HuH-7 (cell line): Measurements from ENCODE around the gene EN2.

ENCODE experiments used
- DNase-seq: peaks from one replicate; pipeline ENCODE4 v3.0.0; 2011; ENCODE audit warnings: low spot score

The EN2 gene

DNA sequence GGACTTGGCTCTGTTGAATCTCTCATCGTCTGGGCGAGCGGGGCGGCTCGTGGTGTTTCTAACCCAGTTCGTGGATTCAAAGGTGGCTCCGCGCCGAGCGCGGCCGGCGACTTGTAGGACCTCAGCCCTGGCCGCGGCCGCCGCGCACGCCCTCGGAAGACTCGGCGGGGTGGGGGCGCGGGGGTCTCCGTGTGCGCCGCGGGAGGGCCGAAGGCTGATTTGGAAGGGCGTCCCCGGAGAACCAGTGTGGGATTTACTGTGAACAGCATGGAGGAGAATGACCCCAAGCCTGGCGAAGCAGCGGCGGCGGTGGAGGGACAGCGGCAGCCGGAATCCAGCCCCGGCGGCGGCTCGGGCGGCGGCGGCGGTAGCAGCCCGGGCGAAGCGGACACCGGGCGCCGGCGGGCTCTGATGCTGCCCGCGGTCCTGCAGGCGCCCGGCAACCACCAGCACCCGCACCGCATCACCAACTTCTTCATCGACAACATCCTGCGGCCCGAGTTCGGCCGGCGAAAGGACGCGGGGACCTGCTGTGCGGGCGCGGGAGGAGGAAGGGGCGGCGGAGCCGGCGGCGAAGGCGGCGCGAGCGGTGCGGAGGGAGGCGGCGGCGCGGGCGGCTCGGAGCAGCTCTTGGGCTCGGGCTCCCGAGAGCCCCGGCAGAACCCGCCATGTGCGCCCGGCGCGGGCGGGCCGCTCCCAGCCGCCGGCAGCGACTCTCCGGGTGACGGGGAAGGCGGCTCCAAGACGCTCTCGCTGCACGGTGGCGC lies at the start of gene EN2:
TSS of gene EN2 (plus strand) at position 19 of the 767 bp plus-strand sequence. CDS start at position 268, 249 bp downstream.
- DNase-seq, result no peak

DNA sequence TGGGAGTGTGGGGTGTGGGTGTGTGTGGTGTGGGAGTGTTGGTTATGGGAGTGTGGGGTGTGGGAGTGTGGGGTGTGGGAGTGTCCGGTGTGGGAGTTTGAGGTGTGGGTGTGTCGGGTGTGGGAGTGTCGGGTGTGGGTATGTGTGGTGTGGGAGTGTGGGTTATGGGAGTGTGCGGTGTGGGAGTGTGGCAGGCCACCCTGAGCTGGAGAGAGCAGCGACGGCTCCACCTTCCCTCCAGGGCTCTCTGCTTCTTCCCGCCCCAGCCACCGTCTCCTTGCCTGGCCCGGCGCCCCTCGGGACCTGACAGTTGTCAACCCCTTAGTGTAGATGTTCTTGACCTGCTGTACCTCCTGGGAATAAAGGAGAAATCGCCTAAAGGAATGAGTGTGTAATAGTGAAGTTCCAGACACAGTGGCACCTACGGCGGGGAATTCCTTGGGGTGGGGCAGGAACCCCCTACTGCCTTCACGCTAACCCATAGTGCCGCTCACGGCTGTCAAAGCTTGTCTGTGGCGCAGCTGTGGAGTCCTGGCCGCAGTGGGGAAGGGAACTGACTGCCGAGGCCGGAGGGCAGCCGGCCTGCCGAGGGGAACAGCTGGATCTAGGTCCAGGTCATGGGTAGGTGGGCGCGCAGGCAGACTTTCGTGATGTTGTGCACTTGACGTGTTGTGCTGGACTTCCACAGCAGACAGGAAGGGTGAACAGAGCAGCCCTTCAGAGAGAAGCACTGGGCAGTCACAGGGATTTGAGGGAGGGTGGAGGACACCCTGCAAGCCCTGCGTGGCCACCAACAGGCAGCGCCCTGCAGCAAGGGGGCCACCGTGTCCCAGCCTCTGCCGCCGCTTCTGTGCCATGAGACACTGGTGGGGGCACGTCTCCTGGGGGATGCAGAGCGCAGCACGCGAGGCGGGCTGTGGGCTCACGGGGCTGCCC lies 49.0 kb upstream of the EN2 start:
- no peak for DNase-seq

DNA sequence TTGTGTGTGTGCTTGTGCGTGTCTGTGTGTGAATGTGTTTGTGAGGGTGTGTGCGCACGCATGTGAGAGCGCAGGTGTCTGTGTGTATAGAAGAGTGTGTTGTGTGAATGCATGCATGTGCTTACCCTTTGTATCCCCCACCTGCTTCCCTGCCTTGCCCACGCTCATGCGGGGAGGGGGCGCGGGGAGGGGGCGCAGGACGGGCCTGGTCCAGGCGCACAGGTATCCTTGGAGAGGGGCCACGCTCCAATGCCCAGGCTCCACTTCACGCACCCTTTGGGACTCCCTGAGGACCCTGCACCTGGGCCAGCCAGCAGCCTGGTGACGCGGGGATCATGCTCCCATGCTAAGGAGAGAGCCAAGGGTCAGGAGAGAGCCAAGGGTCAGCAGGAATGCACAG lies 47.9 kb upstream of the EN2 start:
- DNase-seq, result no peak

DNA sequence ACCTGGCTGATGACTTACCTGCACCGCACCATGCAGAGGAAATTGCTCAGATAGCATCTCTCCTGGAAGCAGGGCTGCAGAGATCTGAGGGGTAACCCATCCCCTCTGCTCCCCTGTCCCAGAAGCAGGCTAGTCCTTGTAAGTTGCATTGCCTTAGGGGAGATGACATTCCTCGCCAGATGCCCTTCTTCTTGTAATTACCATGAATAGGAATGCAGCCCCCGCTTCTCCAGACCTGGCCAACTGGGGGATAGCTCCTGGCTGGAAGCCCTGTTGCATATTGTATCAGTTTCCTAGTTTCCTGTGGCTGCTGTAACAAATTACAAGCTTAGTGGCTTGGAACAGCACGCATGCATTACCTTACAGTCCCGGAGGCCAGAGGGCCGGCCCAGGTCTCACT lies 47.5 kb upstream of the EN2 start:
- no peak for DNase-seq

DNA sequence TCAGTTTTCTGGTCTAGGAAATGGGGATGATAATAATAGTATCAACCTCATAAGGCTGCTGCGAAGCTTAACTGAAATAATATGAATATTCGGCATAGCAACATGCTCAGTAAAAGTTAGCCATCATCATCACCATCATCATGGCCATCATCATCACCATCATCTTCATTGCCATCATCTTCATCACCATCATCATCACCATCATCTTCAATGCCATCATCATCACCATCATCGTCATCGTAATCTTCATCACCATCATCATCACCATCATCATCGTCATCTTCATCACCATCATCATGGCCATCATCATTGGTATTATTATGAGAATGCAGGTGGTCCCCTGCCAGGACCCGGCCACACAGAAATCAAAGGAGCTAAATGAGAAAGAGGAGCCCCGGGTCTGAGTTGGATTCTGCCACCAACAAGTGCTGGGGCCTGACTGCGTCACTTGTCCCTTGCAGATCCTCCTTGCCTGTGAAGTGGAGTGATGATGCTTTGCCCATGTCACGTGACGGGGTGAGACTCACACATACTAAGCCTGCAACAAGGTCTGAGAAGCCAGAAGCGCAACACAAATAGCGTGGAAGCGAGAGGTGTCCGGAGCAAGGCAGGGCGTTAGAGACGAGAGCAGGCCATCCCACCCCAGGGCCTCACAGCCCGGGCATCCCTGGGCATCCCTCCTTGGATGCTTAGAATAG lies 46.1 kb upstream of the EN2 start:
- no peak for DNase-seq

DNA sequence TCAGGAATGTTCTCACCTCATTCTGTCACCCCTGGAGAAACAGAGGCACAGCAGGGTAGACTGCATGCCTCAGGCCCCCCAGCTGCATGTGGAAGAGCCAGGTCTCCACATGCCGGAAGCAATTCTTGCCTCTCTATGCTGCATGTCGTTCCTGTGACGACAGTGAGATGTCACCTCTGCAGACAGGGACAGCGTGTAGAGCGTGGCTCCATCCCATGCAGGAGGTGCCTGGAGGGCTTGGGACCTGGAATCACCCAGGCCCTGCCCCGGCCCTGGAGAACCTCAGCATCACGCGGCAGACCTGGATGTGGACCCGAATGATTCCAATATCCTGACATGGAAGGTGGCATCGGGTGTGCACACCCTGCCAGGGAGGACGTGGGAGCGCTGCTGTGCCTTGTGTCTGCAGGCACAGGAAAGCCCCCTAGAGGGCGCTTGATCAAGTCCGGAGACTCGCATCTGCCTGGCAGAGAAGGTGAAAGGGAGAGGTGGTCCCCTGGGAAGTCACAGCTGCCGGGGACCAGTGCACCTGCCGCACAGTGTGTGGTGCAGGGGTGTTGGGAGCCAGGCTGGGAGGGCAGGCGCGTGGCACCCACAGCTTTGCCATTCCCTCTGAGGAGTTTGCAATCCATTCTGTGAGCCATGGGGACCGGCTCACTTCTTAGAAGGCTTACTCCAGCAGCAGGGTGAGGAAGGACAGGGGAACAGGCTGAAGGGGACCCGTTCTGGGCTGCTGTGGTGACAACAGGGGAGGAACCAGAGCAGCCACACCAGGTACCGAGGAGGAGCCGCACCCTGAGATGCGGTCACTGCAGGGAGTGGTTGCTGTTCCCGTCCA lies 45.3 kb upstream of the EN2 start:
- DNase-seq, result peak; percentile 94

DNA sequence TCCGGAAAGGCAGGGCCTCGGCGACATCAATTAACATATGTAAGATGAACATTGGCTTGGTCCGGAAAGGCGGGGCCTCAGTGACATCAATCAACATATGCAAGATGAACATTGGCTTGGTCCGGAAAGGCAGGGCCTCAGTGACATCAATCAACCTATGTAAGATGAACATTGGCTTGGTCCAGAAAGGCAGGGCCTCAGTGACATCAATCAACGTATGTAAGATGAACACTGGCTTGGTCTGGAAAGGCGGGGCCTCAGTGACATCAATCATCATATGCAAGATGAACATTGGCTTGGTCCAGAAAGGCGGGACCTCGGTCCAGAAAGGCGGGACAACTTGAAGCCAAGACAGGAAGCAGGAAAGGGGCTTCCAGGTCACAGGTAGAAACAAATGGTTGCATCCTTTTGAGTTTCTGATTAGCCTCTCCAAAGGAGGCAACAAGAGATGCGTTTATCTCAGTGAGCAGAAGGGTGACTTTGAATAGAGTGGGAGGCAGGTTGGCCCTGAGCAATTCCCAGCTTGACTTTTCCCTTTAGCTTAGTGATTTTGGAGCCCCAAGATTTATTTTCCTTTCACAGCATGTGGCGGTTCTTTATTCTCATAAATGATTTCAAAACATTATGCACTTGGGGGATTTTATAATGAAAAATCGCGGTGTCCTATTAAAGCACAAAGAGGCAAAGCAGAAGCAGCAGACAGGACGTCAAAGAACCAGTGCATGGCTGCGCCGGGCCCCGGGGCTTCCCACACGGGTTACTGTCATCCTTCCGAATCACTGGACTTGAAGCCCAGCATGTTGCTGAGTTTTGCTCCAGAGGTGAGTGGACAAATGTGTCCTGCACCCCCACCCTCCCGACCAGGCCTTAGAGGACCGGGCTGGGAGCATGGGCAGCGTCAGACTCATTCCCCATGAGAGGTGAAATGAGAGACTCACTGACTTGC lies 43.1 kb upstream of the EN2 start:
- DNase-seq, result no peak

DNA sequence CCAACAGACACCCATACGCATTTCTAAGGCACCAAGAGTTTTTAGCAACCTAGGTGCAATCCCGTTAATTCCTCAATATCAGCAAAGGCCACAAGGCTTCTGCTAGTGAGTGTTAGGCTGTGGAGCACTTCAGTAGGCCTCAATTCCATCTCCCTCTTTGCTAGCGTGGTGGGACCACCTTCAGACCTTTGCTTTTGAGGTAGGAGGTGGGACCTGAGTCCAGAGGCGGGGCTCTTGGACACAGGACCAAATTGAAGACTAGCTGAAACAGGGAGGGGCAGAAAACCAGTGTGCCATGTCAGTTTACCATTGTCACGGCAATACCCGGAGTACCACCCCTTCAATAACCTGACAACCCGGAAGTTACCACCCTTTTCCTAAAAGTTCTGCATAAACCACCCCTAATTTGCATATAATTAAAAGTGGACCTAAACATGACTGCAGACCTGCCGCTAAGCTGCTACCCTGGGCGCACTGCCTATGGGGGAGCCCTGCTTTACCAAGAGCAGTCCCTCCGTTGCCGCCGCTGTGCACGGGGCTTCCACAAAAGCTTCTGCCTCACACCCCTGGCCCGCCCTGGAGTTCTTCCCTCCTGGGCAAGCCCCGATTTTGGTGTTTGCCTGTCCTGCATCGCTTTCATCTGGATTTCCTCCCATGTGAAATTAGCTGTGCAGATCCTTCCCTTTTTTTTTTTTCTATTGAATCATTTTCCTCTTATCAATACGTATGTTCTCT lies 41.1 kb upstream of the EN2 start:
- DNase-seq, result no peak

DNA sequence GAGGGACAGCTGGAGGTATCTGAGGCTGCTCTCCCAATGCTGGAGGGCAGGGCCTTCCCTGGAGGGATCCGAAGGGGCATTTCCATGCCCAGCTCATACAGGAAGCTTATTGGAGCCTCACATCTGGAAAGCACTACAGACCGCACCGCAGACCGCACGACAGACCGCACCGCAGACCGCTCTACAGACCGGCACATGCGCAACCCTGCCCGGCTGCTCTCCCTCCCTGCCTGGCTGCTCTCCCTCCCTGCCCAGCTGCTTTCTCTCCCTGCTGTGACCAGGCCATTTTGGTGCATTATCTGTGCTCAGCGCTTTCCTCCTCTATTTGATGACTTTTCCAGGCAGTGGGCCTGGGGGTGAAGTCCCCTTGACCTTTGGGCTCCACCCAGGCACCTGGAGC lies 39.6 kb upstream of the EN2 start:
- DNase-seq, result no peak

DNA sequence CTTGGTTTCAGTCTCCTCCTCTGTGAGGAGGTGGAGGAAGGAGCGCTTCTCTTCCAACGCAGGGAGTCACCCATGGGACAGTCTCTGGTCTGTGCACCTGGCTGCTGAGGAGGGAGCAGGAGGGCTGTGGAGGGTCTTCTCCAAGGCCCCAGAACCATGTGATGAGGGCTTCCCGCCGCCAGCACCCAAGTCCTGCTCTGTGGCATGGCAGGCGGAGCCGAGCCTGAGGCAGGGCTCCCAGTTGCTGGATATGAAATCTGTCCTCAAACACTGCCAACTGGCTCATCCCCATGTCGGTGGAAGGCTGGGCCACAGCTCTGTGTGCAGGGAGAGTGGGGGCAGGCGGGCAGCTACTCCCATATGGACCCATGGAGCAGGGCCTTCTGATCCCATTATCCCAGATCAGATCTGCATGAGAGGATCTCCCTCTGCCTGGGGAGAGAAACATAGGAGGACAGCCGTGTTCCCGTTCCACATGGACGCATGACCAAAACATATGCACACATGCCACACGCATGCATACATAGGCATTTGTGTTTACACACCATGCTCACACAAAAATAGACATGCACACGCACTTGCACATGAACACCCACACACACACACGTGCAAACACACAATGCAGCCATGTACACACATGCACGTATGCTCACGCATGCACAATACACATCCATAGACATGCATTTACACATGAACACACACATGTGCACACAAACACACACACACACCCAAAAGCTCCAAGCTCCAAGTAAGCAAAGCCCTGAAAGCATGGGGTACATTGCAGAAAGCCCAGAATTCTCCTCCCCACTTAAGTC lies 38.8 kb upstream of the EN2 start:
- no peak for DNase-seq

DNA sequence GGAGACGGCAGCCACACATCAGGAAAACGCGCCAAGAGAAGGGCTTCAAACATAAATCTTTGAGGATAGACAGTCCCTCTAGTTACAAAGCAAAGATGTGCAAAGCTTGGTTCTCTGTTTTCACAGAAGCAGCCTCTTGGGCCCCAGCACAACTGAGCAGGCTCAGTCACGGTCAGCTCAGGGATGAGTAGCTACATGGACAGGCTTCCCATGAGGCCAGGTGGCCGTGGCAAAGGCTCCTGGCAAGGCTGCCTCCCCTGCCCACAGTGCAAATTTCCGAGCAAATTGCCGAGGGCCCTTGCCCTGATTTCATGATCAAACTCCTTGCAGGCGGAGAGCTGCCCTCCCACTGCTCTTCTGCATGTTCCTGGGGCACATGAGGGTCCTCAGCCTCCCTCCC lies 37.8 kb upstream of the EN2 start:
- DNase-seq, result no peak

DNA sequence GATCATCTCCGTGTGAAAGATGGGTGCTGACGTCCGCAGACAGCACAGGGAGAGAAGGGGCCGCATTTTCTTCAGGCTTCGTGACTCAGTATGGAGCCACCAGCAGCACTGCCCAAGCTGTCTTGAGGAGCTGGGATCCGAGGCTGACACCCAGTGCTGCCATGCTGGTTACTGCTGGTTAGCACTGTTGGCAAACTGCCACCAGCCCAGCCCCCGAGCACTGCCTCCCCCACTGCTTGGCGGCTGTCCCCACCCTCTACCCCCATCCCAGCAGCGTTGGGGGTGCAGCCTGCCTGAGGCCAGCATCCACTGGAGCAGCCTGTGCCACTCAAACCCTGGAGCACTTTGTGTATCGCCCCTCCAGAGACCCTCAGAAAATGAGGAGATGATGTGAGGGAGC lies 35.8 kb upstream of the EN2 start:
- DNase-seq, result no peak

DNA sequence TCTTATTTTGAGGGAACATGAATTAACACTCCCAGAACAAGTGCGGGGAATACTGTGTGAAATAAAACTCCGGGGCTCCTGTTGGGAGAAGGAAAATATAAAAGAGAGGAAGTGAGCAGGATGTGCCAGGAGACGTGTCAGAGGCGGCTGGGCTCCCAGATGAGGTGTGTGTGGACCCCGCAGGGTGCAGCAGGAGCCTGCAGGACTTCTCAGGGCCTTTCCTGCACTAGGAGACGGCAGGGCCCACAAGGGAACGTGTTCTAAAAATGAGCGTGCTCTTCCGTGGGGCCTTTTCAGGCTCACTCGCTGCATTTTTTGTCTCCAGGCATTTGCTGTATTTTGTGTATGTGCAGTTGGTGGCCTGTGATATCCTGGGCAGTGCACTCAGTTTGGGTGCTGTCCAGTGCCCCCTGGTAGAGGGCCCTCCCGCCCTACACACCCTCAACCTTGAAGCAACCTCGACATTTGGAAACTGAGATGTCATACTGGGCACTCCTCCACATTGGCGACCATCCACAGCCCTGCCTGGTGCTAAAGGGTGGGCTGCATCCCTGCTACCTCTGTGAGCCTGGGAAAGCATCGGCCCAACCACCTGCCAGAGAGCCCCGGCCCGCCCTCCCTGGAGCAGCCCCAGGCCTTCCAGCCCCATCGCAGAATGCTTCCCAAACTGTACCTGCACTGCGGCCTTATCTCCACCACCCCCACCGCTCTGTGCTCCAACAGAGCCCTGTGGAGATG lies 35.2 kb upstream of the EN2 start:
- DNase-seq, result no peak

DNA sequence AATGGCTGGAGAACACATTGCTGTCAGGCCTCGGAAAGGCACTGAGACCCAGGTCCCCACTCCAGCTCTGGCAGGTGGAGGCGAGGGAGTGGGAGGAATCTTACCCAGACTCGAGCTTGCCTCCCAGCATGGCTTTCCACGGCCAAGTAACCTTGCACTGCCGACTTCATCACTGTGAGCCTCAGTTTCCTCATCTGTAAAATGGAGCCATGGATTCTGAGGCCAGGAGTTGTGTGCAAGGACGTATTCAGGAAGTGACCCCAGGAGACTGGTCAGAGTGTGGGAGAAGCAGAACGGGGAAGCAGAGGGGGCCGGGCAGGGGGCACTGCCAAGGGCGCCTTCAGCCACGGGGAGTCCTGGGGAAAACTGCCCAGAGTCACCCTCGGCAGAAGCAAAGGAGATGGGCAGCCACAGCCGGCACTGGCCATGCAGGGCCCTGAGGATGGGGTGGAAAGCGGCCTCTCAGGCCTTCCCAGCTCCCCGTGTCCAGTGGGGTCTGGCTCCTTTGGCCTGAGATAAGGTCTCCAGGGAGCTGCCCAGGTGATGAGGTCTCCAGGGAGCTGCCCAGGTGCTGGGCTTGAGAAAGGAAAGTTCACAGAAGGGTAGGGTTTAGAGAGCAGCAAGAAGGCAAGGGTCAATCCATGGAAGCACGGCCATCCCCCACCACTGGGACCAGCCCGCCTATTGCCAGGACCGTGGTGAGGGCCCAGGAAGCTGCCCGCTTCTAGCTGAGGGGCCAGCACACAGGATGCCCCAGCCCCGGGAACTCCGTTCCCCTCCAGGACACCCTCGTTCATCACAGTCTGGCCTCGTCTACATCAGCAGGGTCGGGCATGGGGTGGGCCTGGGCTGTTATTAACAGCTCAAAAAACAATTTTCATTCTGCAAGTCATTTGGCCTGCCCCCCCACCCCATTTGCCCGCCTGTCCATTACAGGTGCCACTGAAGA lies 34.3 kb upstream of the EN2 start:
- no peak for DNase-seq

DNA sequence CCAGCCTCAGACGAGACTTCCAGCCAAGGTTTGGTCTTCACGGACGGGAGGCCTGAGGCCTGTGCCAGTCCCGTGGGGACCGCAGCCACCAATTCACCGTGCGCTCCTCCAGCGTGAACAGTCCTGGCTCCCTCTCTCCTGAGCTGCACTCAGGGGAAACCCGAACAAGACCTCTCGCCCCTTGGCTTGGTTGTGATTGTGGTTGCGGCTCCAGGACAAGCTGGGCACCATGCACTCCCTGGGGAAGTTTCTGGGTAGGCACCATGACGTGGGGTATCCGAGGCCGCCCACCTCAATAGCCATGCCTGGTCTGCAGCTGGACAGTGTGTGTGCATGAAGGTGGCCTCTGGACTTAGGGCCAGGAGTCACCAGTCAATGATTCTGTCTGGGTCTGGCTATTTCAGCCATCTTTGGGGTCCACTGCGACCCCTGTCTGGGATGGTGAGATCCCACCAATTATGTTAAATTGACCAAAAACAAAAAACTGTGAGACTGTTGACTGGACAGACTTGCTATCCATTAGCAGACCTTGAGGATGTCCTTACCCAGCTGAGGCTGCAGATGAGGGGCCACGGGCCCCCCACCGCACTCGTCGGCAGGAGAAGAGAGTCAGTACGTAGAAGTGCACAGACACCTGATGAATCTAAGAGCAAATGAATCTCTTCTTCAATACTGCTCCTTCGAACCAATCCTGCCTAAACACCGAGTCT lies 33.5 kb upstream of the EN2 start:
- no peak for DNase-seq

DNA sequence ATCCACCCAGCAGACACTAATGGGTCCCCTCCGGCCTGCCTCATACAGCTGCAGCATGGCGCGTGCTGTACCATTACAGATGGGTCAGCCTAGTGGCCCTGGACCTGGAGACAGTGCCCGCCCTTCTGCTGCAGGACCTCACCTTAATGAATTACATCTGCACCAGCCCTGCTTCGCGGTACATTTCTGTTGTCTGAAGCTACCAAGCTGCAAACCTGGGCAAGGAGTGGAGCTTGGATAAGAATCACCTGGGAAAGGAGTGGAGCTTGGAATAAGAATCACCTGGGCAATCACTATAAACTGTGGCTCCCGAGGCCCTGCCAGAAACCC lies 33.0 kb upstream of the EN2 start:
- DNase-seq, result no peak

DNA sequence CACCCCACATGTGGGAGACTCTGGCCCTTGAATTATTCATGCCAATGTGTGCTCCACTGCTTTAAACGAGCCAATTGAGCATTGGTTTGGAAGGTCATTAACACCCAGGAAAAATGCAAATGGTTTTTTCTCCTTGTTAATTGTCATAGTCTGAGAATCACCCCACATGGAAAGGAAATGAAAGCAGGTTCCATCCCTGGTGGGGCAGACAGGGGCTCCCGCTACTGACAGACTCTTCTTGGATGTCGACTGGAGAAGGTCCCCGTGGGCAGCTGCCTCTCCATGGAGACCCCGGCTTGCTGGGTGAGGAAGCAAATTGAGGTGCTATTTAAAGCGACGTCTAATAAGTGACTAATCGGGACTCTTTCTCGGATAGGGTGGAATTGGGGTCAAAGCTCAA lies 32.0 kb upstream of the EN2 start:
- DNase-seq, result no peak
